GM18502 (cell line): ENCODE measurements around the gene ZNF710.
"Not testable (repeated sequence)": the region's sequence is repeated elsewhere in the genome, so short reads cannot be mapped to it uniquely, and the experiment has no call there.

Experiments
- ATAC-seq: cut with Tn5 transposase; IDR thresholded peaks from one replicate; pipeline ENCODE4 v1.9.1; 2021; ENCODE audit warnings: mild to moderate bottlenecking; ENCODE audit not compliant: unreplicated experiment, poor library complexity

Gene ZNF710

GRCh38 chr15:90054618-90055097 lies 53.5 kb downstream of the ZNF710 start:
- ATAC-seq, result no peak

DNA sequence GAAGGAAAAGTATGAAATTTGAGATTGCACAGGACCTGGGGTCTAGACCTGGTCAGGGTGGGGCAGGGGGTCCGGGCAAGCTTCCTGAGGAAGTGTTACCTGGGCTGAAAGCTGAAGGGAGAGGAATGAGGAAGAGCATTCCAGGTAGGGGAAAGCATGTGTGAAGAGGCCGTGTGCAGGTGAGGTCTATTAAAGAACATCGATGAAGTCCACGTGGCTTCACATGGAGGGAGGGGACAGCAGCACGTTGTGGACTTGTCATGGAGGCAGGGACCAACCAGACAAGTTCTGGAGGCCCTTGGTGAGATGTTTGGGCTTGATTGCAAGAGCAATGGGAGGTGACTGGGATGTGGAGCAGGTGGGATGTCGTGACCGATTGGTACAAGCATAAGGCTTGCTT lies 54.1 kb downstream of the ZNF710 start:
- ATAC-seq, result no peak

DNA sequence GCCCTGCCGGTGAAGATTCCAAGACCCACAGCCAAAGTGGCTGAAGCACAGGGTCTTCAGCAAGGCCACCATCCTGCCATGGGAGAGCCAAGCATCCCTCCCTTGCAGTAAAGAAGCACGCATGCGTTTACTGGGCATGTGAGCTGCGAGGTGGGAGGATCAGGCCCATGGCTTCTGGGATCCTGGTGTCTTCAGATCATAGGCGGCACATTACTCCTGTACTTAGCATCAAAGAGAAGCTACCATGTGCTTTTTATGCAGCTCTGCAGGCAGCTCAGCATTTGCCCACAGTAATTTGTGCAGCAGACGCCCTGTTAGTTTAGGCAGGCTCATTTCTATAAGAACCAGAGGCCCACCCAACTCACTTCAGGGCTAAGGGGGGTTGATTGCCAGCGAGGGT lies 55.4 kb downstream of the ZNF710 start:
- ATAC-seq, result no peak

DNA sequence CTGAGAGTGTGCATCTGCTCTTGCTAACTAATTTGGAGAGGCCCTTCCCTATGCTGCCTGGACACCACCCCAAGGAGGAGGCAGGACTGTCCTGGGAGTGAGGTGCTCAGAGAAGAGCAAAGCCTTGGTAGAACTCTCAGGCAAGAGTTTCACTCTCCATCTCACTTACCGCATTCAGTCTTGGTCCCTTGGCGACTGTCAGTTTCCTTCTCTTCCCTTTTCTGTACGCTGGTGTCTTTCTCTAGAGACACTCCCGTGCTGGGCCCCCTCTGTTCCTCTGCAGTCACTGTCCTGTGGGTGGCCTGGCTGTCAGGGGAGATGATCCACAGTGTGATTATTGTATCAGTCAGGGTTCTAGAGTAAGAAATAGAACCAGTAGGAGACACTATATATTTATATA lies 57.2 kb downstream of the ZNF710 start:
- peak; percentile 43 for ATAC-seq

GRCh38 chr15:90058775-90059174 lies 57.7 kb downstream of the ZNF710 start:
- ATAC-seq, result no peak

GRCh38 chr15:90059208-90059985 lies 58.3 kb downstream of the ZNF710 start:
- peak; percentile 84 for ATAC-seq

- ATAC-seq, result no peak
Measured at GRCh38 chr15:90060797-90061196, 59.7 kb downstream of the ZNF710 start.

DNA sequence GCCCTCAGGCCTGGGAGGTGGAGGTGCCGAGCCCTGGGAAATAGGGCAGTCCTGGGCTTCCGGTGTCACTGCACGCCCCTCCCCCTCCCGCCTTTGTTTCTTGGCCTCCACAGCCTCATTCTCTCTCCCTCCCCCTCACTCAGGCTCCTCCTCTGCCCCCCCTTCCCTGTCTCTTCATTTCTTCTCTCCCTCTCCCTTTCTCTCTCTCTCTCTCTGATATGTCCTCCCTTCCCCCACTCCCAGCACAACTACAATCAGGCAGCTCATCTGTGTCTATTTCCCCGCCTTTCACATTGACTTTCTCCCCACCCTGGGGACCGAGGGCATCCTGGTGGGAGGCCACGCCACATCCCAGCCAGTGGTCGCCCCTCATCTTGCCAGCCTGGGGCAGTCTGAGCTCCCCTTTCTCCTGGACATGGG lies 60.9 kb downstream of the ZNF710 start:
- ATAC-seq, result no peak

- no peak for ATAC-seq
Measured at GRCh38 chr15:90062462-90062932, 61.4 kb downstream of the ZNF710 start.

DNA sequence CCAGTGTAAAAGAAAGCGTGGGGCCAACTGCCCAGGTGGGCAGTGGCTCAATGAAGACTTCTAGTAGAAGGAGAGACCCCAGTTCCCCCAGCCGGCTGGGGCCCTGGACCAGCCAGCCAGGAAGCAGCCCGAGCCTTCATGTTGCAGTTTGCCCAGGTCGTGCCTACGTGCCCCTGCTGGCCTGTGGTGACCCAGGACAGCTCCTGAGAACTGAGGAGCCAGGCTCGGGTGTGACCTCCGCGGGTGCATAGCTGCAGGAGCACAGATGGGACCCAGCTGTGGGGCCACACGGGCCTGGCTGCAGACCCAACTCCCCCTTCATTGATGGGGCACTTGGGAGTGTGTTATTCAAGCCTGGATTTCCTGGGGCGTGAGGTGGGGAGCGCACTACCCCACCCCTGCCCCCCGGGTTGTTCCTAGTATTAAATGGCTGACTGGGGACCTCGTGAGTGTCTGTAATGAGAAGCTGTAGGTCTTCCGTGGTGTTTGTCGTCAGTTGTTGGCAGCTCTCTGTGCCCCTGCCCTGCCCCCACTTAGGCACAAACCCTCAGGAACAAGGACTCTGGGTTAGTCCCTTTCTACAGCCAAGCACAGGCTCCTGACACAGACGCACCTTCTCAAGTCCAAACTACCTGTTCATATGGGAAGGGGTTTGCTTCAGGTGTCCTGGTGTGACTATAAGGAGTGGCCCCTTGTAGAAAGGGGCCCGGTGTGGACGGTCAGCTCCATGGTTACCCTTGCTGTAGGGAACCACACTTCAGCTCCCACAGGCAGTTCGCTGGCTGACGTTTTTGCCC lies 62.0 kb downstream of the ZNF710 start:
- no peak for ATAC-seq

DNA sequence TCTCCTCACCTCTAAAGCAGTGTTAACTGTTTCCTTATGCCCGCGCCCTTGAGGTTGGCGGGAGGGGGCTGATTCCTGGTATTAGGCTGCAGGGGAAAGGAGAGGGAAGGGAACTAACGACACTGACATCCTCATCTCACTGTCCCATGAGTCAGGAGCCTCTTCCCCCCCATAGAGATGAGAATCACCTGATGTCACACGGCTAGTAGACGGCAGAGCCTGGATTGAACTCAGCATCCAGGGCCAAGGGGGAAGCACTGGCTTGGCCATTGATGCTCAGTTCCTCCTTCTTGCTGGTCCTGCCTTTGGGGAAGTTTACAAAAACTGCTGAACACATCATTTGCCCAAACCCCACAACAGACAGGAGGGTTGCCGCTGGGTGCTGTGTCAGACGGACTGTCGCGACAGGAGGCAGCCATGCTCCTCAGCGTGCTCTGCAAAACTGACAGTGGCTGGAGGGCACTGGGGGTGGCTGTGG lies 62.7 kb downstream of the ZNF710 start:
- ATAC-seq, result no peak

- no peak for ATAC-seq
Measured at GRCh38 chr15:90064911-90065681, 64.0 kb downstream of the ZNF710 start.

DNA sequence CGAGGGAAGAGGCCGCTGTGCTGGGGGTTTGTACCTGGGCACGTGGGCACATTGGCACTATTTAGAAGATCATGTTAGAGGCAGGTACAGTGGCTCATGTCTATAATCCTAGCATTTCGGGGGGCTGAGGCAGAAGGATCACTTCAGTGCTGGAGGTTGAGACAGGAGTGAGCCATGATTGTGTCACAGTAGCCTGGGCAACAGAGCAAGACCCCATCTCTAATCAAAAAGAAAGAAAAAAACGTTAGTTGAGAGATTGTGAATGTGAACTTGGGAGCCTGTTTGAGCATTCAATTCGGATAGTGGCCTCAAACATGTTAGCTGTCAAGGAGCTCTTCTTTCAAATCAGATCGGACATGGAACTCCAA lies 64.5 kb downstream of the ZNF710 start:
- ATAC-seq, result no peak

GRCh38 chr15:90067181-90067952 lies 66.2 kb downstream of the ZNF710 start:
- ATAC-seq, result no peak

- no peak for ATAC-seq
Measured at GRCh38 chr15:90067953-90068606, 67.0 kb downstream of the ZNF710 start.

DNA sequence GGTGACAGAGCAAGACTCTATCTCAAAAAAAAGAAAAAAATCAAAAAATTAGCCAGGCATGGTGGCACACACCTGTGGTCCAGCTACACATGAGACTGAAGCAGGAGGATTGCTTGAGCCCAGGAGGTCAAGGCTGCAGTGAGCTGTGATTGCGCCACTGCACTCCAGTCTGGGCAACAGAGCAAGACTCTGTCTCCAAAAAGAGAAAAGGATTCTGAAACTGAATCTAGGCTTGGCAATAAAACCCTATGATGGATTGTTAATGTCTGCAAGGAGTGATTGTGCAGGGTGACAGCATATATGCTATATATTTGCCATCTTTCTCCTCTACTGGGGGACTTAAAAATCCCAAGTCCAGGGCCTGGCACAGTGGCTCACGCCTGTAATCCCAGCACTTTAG lies 69.5 kb downstream of the ZNF710 start:
- ATAC-seq, result not testable (repeated sequence)

DNA sequence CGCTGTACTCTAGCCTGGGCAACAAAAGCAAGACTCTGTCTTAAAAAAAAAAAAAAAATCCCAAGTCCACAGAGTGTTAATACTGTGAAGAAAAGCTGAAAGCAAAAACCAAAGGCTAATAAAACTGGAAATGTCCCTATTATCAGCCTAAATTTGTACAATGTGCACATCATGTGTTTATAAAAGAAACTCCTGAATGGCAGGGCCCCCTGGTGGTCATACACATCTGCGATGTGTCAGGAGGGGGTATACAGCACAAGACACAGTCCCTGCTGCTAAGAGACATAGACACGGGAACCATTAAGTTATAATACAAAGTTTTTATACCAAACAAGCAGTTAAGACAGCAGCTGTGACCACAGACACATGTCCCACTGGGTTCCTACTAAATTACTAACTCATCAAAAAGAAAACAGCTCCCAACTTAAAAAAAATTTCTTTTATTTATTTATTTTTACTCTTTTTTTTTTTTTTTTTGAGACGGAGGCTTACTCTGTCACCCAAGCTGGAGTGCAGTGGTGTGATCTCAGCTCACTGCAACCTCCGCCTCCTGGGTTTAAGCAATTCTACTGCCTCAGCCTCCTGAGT lies 70.2 kb downstream of the ZNF710 start:
- ATAC-seq, result no peak

DNA sequence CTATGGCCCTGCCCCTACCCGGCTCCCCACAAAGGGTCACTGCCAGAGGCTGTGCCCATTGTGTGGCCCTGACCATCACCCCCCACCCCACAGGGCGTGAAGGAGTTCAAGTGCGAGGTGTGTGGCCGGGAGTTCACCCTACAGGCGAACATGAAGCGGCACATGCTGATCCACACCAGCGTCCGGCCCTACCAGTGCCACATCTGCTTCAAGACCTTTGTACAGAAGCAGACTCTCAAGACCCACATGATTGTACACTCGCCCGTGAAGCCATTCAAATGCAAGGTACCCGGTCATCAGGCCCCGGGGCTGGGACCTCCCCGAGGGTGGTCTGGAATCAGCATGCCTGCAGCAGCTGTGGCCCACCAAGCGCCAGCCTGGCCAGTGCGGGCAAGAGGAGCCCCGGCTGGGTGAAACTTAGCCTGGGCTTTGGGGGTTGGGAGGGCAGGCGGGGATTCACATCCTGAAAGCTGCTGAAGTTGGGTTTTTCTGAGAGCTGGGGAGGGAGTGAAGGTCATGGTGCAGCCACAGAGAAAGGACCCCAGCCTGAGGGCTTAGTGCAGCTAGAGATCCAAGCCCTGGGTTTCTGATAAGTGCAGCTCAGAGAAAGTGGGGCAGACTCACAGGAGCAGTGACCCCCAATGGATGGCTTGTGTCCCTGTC lies 72.0 kb downstream of the ZNF710 start:
- ATAC-seq, result no peak
